ENCODE data around the gene BDH1.

DNA sequence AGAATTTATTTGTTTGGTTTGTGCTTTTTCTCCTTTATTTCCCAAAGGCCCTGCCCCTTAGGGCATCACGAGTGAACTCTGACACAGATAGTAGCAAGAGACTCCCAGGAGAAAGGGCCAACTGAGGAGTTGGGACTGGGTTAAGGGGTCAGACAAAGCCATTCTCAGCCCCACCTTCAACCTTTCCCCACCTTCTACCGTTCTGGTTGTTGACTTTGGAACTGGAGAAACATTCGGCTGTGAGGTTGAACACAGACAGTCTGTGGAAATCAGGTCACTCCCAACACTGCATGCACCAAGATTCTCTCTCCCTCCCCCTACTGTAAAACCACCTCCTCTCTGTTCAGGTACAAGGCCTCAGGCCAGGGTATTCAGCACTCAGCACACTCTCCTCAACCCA, 3.9 kb upstream of the BDH1 start:
- no peak for TF ChIP-seq ZNF565 (CRISPR knock-in tag; conservative IDR thresholded peaks at IDR 0.05; ENCODE audit: low read depth)
- no peak for TF ChIP-seq ZFP3 (CRISPR knock-in tag; IDR thresholded peaks at IDR 0.05)
